ENCODE measurements around the gene NTRK3.

Gene NTRK3

DNA sequence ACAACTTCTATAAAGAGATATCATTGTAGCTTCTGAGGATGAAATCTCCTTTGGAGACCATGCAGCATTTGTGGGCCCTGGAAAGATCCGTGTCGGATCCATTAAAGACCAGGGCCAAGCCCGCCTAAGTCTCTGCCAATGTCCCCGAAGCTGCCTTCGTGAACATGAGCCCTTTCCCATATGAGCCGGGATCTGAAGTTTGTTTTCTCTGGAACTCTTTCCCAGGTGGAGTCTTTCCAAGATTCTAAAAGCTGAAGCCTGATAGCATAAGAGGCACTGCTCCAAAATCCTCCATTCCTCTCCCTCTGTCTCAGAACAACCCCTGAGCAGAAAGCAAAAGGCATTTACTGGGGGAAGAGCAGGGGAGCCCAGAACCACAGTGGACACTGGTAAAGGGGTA is 274.6 kb downstream of the NTRK3 start:
- DNase-seq (ENCODE audit: low spot score), result no peak

DNA sequence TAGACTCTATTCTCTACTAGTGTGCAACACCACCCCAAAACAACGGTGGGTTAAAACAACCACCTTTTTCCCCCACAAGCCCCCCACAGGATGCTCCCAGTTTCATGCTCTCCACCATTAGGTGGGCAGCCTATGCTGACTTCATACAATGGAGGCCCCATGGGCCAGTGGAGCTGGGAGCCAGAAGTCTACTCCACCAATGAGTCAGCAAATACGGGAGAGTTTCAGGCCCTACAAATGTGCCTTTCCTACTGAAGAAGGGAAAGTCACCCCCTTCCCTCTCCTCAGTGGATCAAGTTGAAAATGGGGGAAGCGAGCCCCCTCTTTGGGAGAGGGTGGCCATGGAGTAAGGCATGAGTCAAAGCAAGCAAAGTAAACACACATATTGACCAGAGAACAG is 278.6 kb downstream of the NTRK3 start:
- no peak for DNase-seq (ENCODE audit: low spot score)

GRCh38 chr15:87976552-87976951 is 280.0 kb downstream of the NTRK3 start:
- no peak for DNase-seq (ENCODE audit: low spot score)

GRCh38 chr15:87973501-87974215 is 282.9 kb downstream of the NTRK3 start:
- DNase-seq (ENCODE audit: low spot score), result no peak

DNA sequence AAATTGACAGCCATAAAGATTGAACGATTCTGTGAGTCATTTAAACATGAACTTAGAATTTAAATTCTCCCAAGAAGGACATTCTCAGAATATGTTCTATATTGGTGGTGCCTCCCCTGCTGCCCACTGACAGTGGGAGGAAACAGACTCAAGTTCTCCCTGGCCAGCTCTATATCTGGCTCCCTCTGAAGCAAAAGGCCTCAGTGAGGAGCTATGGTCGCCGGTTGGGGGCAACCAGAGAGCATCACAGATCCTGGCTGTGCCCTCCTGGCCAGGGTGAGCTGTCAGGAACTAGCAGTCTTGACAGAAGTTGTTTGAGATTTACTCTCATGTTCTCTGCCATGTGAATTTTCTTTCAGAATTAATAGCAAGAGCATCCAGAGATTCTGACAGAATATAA is 285.5 kb downstream of the NTRK3 start:
- DNase-seq (ENCODE audit: low spot score), result no peak

DNA sequence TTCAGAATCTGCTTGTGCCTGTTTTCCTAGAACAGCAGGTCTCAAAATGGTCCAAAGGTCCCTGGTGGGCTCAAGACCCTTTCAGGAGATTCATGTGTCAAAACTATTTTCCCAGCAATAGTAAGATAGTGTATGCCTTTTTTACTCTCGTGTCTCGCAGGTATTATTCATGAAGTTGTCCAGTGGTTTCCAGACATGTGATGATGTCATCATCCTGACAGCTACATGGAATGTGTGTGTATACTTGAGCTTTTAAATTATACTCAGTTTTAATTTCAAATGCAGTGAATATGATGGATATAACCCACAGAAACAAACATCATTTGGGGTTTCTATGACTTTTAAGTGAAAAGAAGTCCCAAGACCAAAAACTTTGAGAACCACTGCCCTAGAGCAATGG is 288.6 kb downstream of the NTRK3 start:
- no peak for DNase-seq (ENCODE audit: low spot score)

GRCh38 chr15:87965304-87965703 is 291.2 kb downstream of the NTRK3 start:
- no peak for DNase-seq (ENCODE audit: low spot score)

GRCh38 chr15:87962428-87962827 is 294.1 kb downstream of the NTRK3 start:
- DNase-seq (ENCODE audit: low spot score), result no peak

DNA sequence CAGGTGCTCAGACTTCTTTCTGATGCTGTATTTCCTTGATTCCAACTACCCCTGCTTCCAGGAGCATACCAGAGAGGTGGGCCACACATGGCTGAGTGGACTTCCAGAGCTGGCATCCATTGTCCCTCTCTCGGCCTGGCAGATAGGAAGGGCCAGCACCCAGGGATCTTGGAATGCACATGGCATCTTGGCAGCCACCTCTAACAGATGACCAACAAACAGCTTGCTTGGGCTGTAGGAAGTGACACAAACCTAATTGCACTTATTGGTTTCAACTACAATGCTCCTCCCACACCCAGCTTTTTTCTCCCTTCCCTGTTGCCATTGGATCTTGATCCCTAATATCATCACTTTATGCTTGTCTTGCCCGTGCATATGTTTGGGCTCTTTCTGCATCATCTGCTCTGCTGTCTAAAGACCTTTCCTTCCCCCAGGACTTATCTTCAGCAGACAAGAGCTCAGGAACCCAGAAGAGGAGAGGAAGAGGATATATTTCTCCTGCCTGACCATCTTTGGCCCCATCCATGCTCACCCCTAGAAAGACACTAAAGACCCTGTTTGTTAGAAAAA is 294.6 kb downstream of the NTRK3 start:
- DNase-seq (ENCODE audit: low spot score), result no peak

- DNase-seq (ENCODE audit: low spot score), result no peak
These were observed 296.9 kb downstream of the NTRK3 start for GRCh38 chr15:87959662-87960061.

GRCh38 chr15:87959080-87959479 is 297.5 kb downstream of the NTRK3 start:
- no peak for DNase-seq (ENCODE audit: low spot score)

GRCh38 chr15:87955284-87955909 is 301.1 kb downstream of the NTRK3 start:
- no peak for DNase-seq (ENCODE audit: low spot score)

- no peak for DNase-seq (ENCODE audit: low spot score)
These were observed 301.7 kb downstream of the NTRK3 start for GRCh38 chr15:87954793-87955192.

- no peak for DNase-seq (ENCODE audit: low spot score)
These were observed 303.7 kb downstream of the NTRK3 start for GRCh38 chr15:87952736-87953287.

GRCh38 chr15:87949575-87950223 is 306.8 kb downstream of the NTRK3 start:
- DNase-seq (ENCODE audit: low spot score), result no peak

DNA sequence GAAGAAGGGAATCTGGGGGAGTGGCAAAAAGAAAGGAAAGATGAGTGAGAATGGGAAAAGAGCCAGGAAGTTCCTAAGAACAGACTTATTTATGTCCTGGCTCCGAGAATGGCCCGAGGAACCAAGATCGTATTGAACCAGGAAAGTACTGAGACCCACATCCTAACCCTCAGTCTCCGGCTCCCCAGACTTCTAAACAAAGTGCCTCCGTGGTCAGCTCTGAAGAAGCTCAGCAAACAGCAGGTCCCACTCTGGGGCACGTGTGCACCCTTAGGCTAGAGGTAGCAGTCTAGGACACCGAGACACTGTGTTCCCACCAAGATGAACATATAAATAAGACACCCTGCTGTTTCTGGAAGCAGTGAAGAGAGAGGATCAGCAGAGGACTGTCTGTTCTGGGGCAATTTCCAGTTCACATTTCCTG is 307.4 kb downstream of the NTRK3 start:
- DNase-seq (ENCODE audit: low spot score), result no peak

- DNase-seq (ENCODE audit: low spot score), result no peak
These were observed 309.0 kb downstream of the NTRK3 start for GRCh38 chr15:87947560-87947959.

DNA sequence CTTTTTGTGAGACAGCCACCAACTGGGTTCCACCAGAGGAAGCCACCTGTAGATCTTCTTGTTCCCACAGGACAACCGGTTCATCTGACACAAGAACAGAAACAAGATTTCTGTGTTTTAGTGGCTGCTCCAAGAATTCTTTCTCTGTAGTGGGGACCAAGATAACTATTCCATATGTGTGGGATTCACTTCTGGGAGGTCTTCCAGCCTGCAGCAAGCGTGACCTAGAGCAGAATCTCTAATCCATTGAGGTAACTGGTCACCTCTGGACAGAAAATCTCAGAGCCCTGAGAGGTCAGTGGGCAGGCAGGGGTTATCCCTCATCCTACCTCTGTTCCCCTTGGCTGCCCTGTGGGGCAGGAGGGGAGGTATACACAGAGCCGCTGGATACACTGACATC is 311.3 kb downstream of the NTRK3 start:
- DNase-seq (ENCODE audit: low spot score), result no peak

- no peak for DNase-seq (ENCODE audit: low spot score)
These were observed 311.8 kb downstream of the NTRK3 start for GRCh38 chr15:87944691-87945090.

DNA sequence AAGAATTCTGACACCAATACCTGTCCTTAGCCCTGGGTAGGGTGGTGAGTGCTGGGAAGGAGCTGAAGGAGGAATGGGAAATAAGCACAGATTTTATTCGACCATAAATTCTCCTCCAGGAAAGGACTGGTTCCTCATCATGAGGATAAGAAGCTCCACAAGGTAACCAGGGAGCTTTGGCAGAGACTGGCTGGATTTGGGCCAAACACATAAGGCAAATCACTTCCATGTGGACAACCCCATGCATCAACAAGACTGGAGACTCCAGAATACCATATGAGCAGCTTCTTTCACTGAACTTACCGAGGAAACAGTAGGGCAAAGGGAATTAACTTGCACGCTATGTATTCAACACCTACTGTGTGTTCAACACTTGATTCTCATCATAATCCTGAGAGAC is 312.5 kb downstream of the NTRK3 start:
- DNase-seq (ENCODE audit: low spot score), result no peak

DNA sequence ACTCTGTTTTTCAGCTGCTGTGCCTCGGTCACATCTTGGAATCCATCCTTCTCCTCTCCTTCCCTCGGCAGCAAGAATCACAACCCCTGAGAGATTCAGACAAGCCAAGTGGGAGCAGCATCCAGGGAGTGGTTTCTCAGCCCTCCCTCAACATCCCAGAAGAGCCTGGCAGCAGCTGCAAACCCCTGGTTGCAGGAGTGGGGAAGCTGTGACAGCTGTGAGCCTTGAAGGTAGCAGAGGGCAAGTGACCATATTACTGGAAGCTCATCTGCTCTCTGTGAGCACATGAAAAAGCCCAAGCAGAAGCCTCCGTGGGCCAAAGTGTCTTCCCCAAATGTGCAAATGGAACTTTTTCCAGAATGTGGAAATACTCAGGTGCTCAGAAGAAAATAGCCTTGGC is 312.9 kb downstream of the NTRK3 start:
- no peak for DNase-seq (ENCODE audit: low spot score)

GRCh38 chr15:87942316-87942715 is 314.2 kb downstream of the NTRK3 start:
- DNase-seq (ENCODE audit: low spot score), result no peak

DNA sequence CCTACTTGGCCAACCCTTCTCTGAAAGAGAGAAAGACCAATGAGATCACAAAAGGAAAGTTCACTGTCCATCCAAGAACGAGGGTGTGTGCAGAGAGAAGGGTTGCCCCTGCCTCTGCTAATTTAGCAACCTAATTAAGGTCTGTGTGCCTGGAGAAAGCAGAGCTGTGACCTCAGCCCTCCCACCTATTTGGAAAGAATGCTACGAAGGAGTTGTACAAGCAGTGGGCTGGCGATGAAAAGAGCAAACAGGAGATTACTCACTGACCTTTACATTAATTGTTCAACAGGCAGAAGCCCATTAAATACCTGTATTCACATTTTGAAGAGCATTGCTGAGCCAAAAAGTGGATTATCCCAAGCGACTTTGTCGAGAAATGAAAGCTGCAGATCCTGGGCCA is 314.9 kb downstream of the NTRK3 start:
- no peak for DNase-seq (ENCODE audit: low spot score)

Data from hematopoietic multipotent progenitor cell treated with erythropoietin and hydrocortisone succinate and interleukin-3 and kit ligand, for 15 days (in vitro differentiated cells).